ENCODE data around the gene TIMM22.

- TF ChIP-seq ZNF274 (IDR thresholded peaks at IDR 0.05; ENCODE audit: low read depth, low read length) (no peak), YY1 (IDR thresholded peaks at IDR 0.05; ENCODE audit: insufficient read depth, insufficient read length) (no peak)
These were observed 45.4 kb upstream of the TIMM22 start for GRCh38 chr17:951325-952132.

Measured in NT2/D1 (cell line).